NOMO-1 treated with DMSO at 0.1 percent for 48 hours (cell line): ENCODE measurements around the gene SERPINA5.

Experiments
- DNase-seq: peaks from one replicate; lab custom pipeline; 2025; ENCODE audit not compliant: unreplicated experiment; lab: John Stamatoyannopoulos, UW

SERPINA5 gene, protein sequence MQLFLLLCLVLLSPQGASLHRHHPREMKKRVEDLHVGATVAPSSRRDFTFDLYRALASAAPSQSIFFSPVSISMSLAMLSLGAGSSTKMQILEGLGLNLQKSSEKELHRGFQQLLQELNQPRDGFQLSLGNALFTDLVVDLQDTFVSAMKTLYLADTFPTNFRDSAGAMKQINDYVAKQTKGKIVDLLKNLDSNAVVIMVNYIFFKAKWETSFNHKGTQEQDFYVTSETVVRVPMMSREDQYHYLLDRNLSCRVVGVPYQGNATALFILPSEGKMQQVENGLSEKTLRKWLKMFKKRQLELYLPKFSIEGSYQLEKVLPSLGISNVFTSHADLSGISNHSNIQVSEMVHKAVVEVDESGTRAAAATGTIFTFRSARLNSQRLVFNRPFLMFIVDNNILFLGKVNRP

DNA sequence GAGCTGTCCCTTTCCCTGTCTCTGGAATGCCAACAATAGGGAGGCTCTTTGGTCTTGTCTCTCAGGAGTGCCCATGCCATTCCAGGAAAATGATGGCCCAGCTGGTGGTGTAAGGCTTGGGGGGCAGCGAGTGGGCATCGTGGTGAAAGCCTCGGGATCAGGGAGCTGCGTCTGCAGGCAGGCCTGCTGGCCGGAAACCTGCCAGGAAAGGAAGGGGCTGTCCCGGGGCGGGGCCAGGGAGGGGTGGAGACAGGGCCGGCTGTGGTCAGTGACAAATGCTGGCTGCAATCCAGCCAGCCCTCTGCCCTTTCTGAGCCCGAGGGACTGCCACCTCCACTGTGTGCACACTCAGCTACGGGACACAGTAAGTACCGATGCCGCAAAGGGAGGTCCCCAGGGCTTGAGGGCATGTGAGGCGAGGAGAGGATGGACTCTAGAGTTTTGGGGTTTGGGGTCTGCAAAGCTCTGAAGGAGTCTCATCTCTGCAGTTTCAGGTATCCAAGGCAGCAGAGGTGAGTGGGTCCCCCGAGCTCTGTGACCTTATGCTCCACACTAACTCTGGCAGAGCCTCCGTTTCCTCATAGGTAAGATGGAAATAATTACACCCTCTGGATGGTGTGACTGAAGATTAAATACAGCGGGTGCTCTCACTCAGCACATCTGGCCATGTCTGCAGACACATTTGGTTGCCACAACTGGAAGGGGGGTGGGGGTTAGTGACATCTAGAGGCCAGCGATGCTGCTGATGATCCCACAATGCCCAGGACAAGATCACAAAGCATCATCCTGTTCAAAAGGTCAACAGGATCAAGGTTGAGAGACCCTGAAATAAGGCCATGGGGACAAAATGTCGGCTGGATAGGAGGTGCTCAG, at the start of gene SERPINA5:
Gene SERPINA5, plus strand, starts transcription at position 300 of the 873 bp plus-strand sequence. CDS start 5,937 bp downstream, outside the sequence.
- DNase-seq: no peak

DNA sequence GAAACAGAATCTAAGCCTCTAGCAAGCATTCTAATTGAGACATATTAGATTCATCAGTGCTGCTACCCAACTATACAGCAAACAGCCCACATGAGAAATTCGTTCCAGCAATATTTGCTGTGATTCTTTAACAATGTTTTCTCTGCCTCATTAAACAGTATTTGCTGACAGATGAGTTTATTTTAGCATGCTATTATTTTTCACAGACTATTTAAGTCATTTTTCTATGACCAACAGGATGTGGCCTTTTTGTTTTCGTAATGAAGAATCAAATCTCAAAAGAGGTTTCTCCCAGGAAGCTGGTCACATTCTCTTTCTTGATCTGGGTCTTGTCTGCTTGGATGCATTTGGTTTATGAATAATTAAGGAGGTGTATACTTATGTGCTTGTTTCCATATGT, 48.8 kb upstream of the SERPINA5 start:
- DNase-seq: no peak

GRCh38 chr14:94535506-94535905, 45.7 kb upstream of the SERPINA5 start:
- DNase-seq: no peak

DNA sequence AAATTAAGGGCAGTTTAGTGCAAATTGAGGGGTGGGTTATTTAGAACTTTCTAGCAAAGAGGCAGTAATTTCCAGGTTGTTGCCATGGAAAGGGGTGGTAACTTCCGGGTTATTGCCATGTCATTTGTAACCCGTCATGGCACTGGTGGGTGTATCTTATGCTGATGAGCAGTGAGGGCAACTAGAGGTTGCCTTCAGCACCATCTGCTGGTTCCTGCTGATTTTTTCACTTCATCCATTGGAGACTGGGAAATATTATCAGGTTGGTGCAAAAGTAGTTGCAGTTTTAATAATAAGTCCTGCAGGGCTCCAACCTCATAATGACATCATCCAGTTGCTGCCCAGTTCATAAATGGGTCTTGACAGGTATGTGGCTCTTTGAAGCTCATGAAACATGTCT, 44.4 kb upstream of the SERPINA5 start:
- no peak for DNase-seq

DNA sequence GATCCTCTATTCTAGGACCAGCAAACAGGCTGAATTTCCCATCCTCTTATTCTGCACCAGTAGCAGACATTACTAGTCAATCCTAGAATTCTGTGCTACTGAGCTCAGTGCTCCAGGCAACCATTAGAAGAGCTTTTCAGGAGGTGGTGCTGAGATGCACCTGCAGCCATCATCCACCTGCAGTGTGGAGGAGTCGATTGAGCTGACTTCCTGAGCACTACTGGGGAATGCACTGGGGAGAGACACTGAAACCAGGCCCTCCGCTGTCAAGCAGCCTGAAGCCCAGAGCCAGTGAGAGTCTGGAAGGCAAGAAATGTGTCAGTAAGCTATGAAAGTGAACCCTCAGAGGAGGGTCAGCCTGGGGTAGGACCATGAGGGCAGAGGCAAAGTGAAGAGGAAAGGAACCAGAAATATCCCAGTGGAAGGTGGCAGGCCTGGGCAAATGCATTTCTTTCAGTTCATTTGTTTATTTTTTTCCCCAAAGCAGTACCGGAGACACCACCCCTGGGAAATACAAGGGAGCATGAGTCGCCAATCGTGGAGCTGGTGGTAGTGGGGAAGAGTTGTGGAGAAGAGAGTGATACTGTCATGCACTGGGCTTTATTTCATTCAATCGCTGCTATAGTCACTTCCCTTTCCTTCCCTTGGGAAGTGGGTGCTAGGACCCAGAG, 43.0 kb upstream of the SERPINA5 start:
- DNase-seq: no peak

DNA sequence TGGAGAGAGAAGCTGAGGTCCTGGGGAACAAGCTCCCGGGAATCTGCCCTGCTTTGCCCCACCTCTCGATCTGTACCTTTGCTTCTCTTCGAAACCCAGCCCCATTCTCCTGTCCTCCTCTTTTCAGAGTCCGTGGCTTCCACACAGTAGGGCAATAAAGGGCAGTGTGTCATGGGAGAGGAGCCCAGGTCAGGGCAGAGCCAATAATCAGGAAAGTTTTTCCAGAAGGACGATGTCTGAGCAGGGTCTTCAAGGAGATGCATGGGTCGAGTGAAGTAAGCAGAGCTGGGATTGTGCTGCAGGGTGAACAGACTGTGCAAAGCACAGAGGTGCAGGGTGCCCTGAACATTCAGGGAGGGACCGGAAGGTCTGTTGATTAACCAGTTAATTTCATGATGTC, 42.0 kb upstream of the SERPINA5 start:
- DNase-seq: no peak

DNA sequence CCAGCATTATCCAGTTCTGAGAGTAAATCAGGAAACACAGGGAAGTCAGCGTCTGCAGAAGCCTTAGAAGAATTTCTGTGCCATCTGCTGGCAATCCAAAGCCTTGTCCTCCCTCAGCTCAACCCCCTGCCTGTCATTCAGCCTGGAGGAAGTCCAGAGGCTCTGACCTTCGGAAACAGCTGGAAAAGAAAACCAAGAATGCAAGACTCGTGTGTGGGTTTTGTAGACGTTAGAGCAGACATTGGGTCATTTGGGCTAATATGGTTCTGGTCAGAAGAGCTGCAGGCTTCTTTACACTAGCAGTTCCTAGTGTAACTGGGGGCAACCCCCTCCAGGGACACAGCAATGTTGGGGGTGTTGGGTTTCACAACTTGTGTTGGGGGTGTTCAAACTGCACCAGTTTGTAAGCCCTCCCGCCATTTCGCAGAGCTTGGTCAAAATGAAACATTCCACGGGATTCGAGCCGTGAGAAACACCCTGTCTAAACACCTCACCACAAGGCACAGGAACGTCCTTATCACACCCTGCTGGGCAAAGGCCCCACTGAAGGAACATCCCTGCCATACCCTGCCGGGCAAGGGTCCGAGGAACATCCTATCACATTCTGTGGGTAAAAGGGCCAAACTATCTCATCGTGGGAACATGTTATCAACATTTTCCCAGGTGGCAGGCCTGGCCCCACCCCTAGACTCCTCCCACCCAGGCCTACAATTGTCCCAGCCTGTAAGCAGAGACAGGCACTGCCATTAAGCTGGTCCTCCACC, 41.0 kb upstream of the SERPINA5 start:
- DNase-seq: no peak

GRCh38 chr14:94541234-94541975, 39.8 kb upstream of the SERPINA5 start:
- DNase-seq: no peak

- no peak for DNase-seq
These were observed 39.0 kb upstream of the SERPINA5 start for GRCh38 chr14:94542111-94542810.

DNA sequence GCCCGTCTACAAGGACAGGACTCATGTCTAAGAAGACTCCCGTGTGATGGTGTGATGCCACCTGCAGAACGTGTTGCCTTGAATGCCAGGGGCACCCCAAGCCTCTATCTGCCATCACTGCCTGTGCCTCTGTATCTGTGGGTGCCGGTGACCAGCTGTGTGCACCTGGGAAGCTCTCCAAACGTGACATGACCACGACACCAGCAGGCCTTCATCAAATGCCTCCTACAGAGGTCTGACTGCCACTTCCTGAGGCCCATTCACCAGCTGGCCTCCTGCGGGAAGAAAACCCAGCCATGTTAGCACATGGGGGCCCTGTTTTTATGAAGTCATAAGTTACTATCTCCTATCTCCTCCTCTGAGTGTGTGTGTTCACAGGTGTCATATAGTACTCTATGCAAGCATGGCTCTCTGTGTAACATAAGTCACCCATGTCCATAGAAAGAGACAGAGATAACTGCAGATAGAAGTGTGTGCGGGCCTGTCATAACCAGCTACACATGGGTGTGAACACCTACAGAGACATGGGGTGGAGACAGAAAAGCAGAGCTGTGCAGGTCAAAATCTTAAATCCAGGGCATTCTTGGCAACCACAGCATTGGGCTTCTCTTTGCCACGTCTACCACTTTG, 38.3 kb upstream of the SERPINA5 start:
- DNase-seq: no peak

DNA sequence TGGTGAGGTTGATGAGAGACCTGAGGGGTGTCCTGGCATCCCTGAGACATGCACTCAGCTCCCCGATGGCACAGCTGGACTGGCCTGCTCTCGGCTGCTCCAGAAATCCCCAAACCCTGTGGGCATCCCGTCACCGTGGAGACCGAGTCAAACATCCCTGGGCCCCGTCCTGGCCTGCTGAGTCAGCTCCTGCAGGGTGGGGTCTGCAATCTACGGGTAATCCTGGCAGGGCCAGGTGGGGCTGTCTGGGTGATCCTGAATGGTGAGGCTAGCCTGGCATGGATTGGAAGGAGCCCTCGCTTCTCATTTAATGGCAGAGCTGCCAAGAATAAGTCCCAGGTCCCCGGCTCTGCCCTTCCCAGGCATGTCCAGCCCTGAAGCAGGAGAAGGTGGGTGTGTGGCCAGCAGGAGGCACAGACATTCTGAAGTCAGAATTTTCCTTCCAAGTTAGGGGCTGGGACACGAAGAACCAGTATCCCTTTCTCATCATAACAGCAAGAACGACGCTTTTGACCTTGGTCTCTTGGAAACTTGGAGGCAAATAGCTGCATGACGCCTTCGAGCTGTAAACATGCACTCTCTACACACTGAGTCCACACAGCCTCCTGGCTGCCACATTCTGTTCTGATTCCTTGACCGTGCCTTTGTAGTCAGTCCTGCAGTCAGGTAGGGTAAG, 37.6 kb upstream of the SERPINA5 start:
- no peak for DNase-seq

- DNase-seq: no peak
These were observed 36.5 kb upstream of the SERPINA5 start for GRCh38 chr14:94544726-94545125.

DNA sequence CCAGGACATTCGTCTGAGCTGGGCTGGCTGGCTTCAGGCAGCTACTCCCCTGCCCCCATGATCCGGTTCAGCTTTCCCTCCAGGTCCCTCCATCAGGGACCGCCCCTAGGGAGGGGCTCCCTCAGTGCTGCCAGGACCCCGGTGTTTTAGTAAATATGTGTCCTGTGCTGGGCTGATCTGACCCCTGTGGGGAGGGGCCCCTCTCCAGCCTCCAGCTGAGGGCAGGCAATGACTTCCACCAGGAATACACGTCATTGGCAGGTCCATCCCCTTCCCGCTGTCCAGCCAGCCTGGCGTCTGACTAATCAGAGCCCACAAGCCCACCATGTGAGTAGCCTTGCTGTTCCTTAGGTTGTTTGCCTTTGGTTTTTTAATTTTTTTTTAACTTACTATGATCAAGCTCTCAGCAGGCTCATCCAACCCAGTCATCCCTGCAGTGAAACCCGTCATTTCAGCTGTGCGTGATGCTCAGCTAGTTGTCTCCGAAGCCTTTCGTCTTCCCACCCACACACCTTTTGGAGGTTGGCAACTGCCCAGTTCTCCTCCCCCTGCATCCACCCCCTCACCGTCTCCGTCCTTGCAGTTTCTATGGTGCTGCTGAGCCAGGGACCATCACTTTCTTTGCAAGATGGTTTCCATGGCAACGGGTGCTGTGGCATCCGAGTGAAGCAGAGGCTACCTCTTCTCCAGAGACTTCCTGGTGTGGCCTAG, 35.9 kb upstream of the SERPINA5 start:
- DNase-seq: no peak

DNA sequence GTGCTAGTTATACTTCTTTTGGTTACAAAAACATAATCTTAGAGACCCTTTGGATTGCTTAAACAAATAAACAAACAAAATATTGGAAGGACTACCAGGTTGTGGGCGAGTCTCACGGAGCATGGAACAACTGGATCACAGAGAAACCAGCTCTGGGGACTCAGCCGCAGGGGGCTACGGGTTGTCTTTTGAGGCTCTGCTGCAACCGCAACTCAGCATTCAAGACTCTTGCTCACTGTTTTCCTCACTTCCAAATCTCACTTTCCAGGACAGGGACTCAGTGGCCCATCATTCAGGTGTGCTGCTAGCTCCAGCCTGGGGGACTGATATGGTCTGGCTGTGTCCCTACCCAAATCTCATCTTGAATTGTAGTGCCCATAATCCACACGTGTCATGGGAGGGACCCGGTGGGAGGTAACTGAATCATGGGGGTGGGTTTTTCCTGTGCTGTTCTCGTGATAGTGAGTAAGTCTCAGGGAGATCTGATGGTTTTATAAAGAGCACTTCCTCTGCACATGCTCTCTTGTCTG, 34.0 kb upstream of the SERPINA5 start:
- DNase-seq: no peak

DNA sequence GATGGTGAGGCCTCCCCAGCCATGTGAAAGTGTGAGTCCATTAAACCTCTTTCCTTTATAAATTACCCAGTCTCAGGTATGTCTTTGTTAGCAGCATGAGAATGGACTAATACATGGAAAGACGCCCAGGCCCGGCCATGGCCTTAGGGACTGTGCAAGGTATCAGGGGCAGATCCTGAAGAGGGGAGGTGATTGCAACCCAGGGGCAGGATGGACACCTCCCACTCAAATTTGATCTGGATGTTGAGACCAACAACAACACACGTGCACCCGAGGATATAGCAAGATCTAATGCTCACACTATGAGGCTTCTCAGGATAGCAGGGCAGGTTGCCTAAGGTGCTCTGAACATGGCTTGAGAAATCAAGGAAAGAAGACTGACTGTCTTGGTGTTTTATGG, 33.5 kb upstream of the SERPINA5 start:
- no peak for DNase-seq

- no peak for DNase-seq
These were observed 32.9 kb upstream of the SERPINA5 start for GRCh38 chr14:94548131-94548998.
